Measurements from ENCODE around the gene KNCN.

GRCh38 chr1:46562498-46562897, 11.1 kb upstream of the KNCN start:
- TF ChIP-seq CTCF (IDR thresholded peaks at IDR 0.05 in 4 of 5, conservative IDR thresholded peaks at IDR 0.05 in 1 of 5) (no peak), POLR2A (IDR thresholded peaks at IDR 0.05) (no peak)

Data from gastrocnemius medialis (tissue), 4 donors.